NCI-H2081 (cell line): Measurements from ENCODE around the gene TTC16.
A peak's percentile ranks its signal among the peaks of the same experiment; 100 is the strongest.

Experiments used
- DNase-seq, 2 experiments: peaks; one replicate each; lab custom pipeline; 2025; lab: John Stamatoyannopoulos, UW

Gene TTC16

GRCh38 chr9:127720031-127720864 is 4.4 kb downstream of the TTC16 start:
- DNase-seq = no peak

GRCh38 chr9:127720865-127721227 is 5.0 kb downstream of the TTC16 start:
- DNase-seq = no peak

- DNase-seq = peak; percentile 57 to 85
Observed at GRCh38 chr9:127721391-127721821, 5.5 kb downstream of the TTC16 start.

GRCh38 chr9:127722055-127722745 is 6.3 kb downstream of the TTC16 start:
- DNase-seq = peak; percentile 63 to 85

GRCh38 chr9:127723013-127723412 is 7.1 kb downstream of the TTC16 start:
- DNase-seq = no peak

- DNase-seq = peak; percentile 17 to 79
Observed at GRCh38 chr9:127723444-127723843, 7.6 kb downstream of the TTC16 start.

GRCh38 chr9:127724012-127724411 is 8.1 kb downstream of the TTC16 start:
- DNase-seq = peak; percentile 24 to 48

- DNase-seq = no peak
Observed at GRCh38 chr9:127726871-127727270, 11.0 kb downstream of the TTC16 start.

- DNase-seq = no peak
Observed at GRCh38 chr9:127728808-127729207, 12.9 kb downstream of the TTC16 start.

- DNase-seq = no peak
Observed at GRCh38 chr9:127729522-127730256, 13.8 kb downstream of the TTC16 start.

- DNase-seq = no peak
Observed at GRCh38 chr9:127730262-127730661, 14.4 kb downstream of the TTC16 start.

GRCh38 chr9:127730799-127731410 is 15.0 kb downstream of the TTC16 start:
- DNase-seq = no peak

GRCh38 chr9:127731938-127732337 is 16.1 kb downstream of the TTC16 start:
- no peak for DNase-seq

GRCh38 chr9:127732444-127732843 is 16.6 kb downstream of the TTC16 start:
- no peak for DNase-seq

GRCh38 chr9:127733614-127734013 is 17.7 kb downstream of the TTC16 start:
- no peak for DNase-seq

- DNase-seq = peak in 1 of 2 experiments; percentile 43
Observed at GRCh38 chr9:127734247-127734746, 18.4 kb downstream of the TTC16 start.

GRCh38 chr9:127734747-127735529 is 19.1 kb downstream of the TTC16 start, which contains the start of gene TOR2A:
Gene TOR2A, minus strand, starts transcription at chr9:127735294. Its CDS starts 24 bp downstream, at chr9:127735270.
- peak; percentile 95 to 98 for DNase-seq

- DNase-seq = no peak
Observed at GRCh38 chr9:127735530-127736185, 19.8 kb downstream of the TTC16 start.

- DNase-seq = no peak
Observed at GRCh38 chr9:127738666-127739065, 22.8 kb downstream of the TTC16 start.

GRCh38 chr9:127739614-127740330 is 23.9 kb downstream of the TTC16 start:
- no peak for DNase-seq
